HG03432 (cell line): ENCODE results near the gene LANCL2.

Source experiments
- ATAC-seq: cut with Tn5 transposase; IDR thresholded peaks from one replicate; pipeline ENCODE4 v1.9.1; 2021; ENCODE audit warnings: mild to moderate bottlenecking, moderate library complexity; ENCODE audit not compliant: unreplicated experiment

Gene LANCL2

GRCh38 chr7:55361560-55361959, 3.6 kb upstream of the LANCL2 start:
- ATAC-seq = no peak

GRCh38 chr7:55362927-55363326, 2.2 kb upstream of the LANCL2 start:
- ATAC-seq = no peak

GRCh38 chr7:55363386-55364170, 1.6 kb upstream of the LANCL2 start:
- no peak for ATAC-seq

- ATAC-seq = peak; percentile 81
Measured at GRCh38 chr7:55365675-55366460, 731 bp downstream of the LANCL2 start.

- peak; percentile 25 for ATAC-seq
Measured at GRCh38 chr7:55366461-55367070, 1.4 kb downstream of the LANCL2 start.

- no peak for ATAC-seq
Measured at GRCh38 chr7:55367283-55367840, 2.2 kb downstream of the LANCL2 start.

- no peak for ATAC-seq
Measured at GRCh38 chr7:55369427-55370400, 4.6 kb downstream of the LANCL2 start.

- no peak for ATAC-seq
Measured at GRCh38 chr7:55374213-55374612, 9.1 kb downstream of the LANCL2 start.

- no peak for ATAC-seq
Measured at GRCh38 chr7:55375237-55375636, 10.1 kb downstream of the LANCL2 start.

- no peak for ATAC-seq
Measured at GRCh38 chr7:55377162-55377817, 12.2 kb downstream of the LANCL2 start.

GRCh38 chr7:55379285-55379684, 14.1 kb downstream of the LANCL2 start:
- no peak for ATAC-seq

GRCh38 chr7:55381189-55381588, 16.1 kb downstream of the LANCL2 start:
- no peak for ATAC-seq

GRCh38 chr7:55381696-55382095, 16.6 kb downstream of the LANCL2 start:
- no peak for ATAC-seq

GRCh38 chr7:55382251-55382650, 17.1 kb downstream of the LANCL2 start:
- ATAC-seq = no peak

- no peak for ATAC-seq
Measured at GRCh38 chr7:55386541-55386940, 21.4 kb downstream of the LANCL2 start.

GRCh38 chr7:55387062-55387965, 22.2 kb downstream of the LANCL2 start:
- ATAC-seq = no peak

GRCh38 chr7:55396233-55396785, 31.2 kb downstream of the LANCL2 start:
- ATAC-seq = no peak

- no peak for ATAC-seq
Measured at GRCh38 chr7:55397617-55398016, 32.5 kb downstream of the LANCL2 start.
